GM12872 (cell line): Measurements from ENCODE around the gene TUBB2A.

ENCODE experiments used
- CTCF ChIP-seq: IDR thresholded peaks from 3 replicates; pipeline ENCODE4 v1.5.1; 2011; ENCODE audit warnings: low read depth, mild to moderate bottlenecking, low read length, moderate library complexity; ENCODE audit not compliant: insufficient read depth

The TUBB2A gene

GRCh38 chr6:3157131-3157933, at the start of gene TUBB2A:
Gene TUBB2A, minus strand, starts transcription at chr6:3157544. Its CDS starts 81 bp downstream, at chr6:3157463.
- peak; percentile 31; the same call in 1 of the 3 replicates for TF ChIP-seq CTCF

GRCh38 chr6:3206339-3207015, 49.1 kb upstream of the TUBB2A start:
- no peak for TF ChIP-seq CTCF

- no peak for TF ChIP-seq CTCF
Measured at GRCh38 chr6:3205913-3206312, 48.6 kb upstream of the TUBB2A start.

- no peak for TF ChIP-seq CTCF
Measured at GRCh38 chr6:3204921-3205320, 47.6 kb upstream of the TUBB2A start.

- no peak for TF ChIP-seq CTCF
Measured at GRCh38 chr6:3202999-3203696, 45.8 kb upstream of the TUBB2A start.

GRCh38 chr6:3201388-3201787, 44.0 kb upstream of the TUBB2A start:
- no peak for TF ChIP-seq CTCF

- no peak for TF ChIP-seq CTCF
Measured at GRCh38 chr6:3200682-3201081, 43.3 kb upstream of the TUBB2A start.
